Measurements from ENCODE around the gene LAMTOR5.

GRCh38 chr1:110444561-110444960 lies 37.1 kb upstream of the LAMTOR5 start:
- TF ChIP-seq CTCF (IDR thresholded peaks at IDR 0.05) (no peak), POLR2A (IDR thresholded peaks at IDR 0.05) (no peak)
